C4-2B (cell line): ENCODE measurements around the gene LILRA6.

Source experiments
- ZFX ChIP-seq: fragments of 450-650 bp; IDR thresholded peaks from 2 replicates; pipeline ENCODE4 v1.6.1; 2017
- TF ChIP-seq, protein P1 (sequence below): fragments of 450-650 bp; conservative IDR thresholded peaks from 2 replicates; pipeline ENCODE4 v1.5.1; 2017; ENCODE audit warnings: mild to moderate bottlenecking

DNA sequence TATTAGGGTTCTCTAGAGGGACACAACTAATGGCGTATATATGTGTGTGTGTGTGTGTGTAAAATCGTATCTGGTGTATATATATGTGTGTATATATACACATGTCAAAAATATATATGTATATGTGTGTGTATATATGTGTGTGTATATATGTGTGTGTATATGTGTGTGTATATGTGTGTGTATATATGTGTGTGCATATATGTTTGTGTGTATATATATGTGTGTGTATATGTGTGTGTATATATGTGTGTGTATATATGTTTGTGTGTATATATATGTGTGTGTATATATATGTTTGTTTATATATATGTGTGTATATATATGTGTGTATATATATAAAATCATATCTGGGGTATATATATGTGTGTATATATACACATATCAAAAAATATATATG, 19.9 kb upstream of the LILRA6 start:
- TF ChIP-seq ZFX, result no peak
- TF ChIP-seq, protein P1, sequence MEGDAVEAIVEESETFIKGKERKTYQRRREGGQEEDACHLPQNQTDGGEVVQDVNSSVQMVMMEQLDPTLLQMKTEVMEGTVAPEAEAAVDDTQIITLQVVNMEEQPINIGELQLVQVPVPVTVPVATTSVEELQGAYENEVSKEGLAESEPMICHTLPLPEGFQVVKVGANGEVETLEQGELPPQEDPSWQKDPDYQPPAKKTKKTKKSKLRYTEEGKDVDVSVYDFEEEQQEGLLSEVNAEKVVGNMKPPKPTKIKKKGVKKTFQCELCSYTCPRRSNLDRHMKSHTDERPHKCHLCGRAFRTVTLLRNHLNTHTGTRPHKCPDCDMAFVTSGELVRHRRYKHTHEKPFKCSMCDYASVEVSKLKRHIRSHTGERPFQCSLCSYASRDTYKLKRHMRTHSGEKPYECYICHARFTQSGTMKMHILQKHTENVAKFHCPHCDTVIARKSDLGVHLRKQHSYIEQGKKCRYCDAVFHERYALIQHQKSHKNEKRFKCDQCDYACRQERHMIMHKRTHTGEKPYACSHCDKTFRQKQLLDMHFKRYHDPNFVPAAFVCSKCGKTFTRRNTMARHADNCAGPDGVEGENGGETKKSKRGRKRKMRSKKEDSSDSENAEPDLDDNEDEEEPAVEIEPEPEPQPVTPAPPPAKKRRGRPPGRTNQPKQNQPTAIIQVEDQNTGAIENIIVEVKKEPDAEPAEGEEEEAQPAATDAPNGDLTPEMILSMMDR, result no peak
